Liver (tissue), 3 donors: ENCODE measurements around the gene NDUFB2.

Experiments used
- EGR1 ChIP-seq, 2 donors: IDR thresholded peaks; 2 replicates each; pipeline ENCODE4 v1.6.1; 2016 to 2018; ENCODE audit warnings: antibody characterized with exemption in 2 of 2, low read depth in 2 of 2
- GABPA ChIP-seq, 2 donors: IDR thresholded peaks in 1 of 2; conservative IDR thresholded peaks in 1 of 2; 2 replicates each; pipeline ENCODE4 v1.6.1; 2016; ENCODE audit warnings: antibody characterized with exemption in 2 of 2, mild to moderate bottlenecking in 1 of 2, moderate library complexity in 1 of 2
- JUND ChIP-seq, 2 donors: IDR thresholded peaks; 2 replicates each; pipeline ENCODE4 v1.6.1; 2016; ENCODE audit warnings: antibody characterized with exemption in 2 of 2
- RAD21 ChIP-seq, 2 donors: IDR thresholded peaks; 2 replicates each; pipeline ENCODE4 v1.6.1; 2016; ENCODE audit warnings: antibody characterized with exemption in 2 of 2, mild to moderate bottlenecking in 2 of 2
- REST ChIP-seq: IDR thresholded peaks from 2 replicates; pipeline ENCODE4 v1.6.1; 2016; ENCODE audit warnings: antibody characterized with exemption, mild to moderate bottlenecking
- YY1 ChIP-seq: IDR thresholded peaks from 2 replicates; pipeline ENCODE4 v1.6.1; 2016; ENCODE audit warnings: antibody characterized with exemption, mild to moderate bottlenecking
- TF ChIP-seq, protein P1 (sequence below): fragments of 150-350 bp; IDR thresholded peaks from 2 replicates; pipeline ENCODE4 v1.5.1; 2017; ENCODE audit warnings: improper control_type of control experiment, low read depth, low read length; ENCODE audit not compliant: missing input control
- donor health status: healthy.
- donor health status: healthy.

- TF ChIP-seq, protein P1, sequence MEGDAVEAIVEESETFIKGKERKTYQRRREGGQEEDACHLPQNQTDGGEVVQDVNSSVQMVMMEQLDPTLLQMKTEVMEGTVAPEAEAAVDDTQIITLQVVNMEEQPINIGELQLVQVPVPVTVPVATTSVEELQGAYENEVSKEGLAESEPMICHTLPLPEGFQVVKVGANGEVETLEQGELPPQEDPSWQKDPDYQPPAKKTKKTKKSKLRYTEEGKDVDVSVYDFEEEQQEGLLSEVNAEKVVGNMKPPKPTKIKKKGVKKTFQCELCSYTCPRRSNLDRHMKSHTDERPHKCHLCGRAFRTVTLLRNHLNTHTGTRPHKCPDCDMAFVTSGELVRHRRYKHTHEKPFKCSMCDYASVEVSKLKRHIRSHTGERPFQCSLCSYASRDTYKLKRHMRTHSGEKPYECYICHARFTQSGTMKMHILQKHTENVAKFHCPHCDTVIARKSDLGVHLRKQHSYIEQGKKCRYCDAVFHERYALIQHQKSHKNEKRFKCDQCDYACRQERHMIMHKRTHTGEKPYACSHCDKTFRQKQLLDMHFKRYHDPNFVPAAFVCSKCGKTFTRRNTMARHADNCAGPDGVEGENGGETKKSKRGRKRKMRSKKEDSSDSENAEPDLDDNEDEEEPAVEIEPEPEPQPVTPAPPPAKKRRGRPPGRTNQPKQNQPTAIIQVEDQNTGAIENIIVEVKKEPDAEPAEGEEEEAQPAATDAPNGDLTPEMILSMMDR, result no peak
- TF ChIP-seq YY1, result no peak
- no peak for TF ChIP-seq GABPA (IDR thresholded peaks at IDR 0.05 in 1 of 2, conservative IDR thresholded peaks at IDR 0.05 in 1 of 2)
- no peak for TF ChIP-seq EGR1 (IDR thresholded peaks at IDR 0.05; ENCODE audit: low read depth in 2 of 2)
- no peak for TF ChIP-seq JUND (IDR thresholded peaks at IDR 0.05)
- no peak for TF ChIP-seq RAD21 (IDR thresholded peaks at IDR 0.05)
- TF ChIP-seq REST, result no peak
These were observed 49.0 kb downstream of the NDUFB2 start for GRCh38 chr7:140745266-140746058.
